Measurements from ENCODE around the gene SETD1B.

DNA sequence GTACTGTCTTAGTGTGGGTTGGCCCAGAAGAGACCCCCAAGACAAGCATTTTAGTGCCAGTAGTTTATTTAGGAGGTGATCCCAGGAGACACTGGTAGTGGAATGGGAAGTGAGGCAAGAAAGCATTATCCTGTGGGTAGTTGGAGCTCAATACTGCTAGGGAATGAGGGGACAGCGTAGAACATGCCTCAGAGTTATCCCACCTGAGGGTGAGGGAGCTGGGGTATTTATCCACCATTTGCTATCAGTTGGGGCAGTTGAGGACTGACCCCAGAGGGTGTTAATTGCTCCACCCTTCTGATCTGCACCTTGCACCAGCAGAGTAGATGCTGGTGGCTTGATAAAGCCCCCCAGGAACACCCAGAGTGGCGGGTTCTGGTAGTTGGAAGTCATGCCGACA is 48.2 kb upstream of the SETD1B start:
- TF ChIP-seq, protein P1, sequence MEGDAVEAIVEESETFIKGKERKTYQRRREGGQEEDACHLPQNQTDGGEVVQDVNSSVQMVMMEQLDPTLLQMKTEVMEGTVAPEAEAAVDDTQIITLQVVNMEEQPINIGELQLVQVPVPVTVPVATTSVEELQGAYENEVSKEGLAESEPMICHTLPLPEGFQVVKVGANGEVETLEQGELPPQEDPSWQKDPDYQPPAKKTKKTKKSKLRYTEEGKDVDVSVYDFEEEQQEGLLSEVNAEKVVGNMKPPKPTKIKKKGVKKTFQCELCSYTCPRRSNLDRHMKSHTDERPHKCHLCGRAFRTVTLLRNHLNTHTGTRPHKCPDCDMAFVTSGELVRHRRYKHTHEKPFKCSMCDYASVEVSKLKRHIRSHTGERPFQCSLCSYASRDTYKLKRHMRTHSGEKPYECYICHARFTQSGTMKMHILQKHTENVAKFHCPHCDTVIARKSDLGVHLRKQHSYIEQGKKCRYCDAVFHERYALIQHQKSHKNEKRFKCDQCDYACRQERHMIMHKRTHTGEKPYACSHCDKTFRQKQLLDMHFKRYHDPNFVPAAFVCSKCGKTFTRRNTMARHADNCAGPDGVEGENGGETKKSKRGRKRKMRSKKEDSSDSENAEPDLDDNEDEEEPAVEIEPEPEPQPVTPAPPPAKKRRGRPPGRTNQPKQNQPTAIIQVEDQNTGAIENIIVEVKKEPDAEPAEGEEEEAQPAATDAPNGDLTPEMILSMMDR (conservative IDR thresholded peaks at IDR 0.05; ENCODE audit: low read depth, low read length) = no peak
- TF ChIP-seq POLR2A (IDR thresholded peaks at IDR 0.05; ENCODE audit: low read depth, low read length) = no peak
- TF ChIP-seq SMC3 (IDR thresholded peaks at IDR 0.05; ENCODE audit: low read depth, low read length) = no peak
- TF ChIP-seq, protein P2, sequence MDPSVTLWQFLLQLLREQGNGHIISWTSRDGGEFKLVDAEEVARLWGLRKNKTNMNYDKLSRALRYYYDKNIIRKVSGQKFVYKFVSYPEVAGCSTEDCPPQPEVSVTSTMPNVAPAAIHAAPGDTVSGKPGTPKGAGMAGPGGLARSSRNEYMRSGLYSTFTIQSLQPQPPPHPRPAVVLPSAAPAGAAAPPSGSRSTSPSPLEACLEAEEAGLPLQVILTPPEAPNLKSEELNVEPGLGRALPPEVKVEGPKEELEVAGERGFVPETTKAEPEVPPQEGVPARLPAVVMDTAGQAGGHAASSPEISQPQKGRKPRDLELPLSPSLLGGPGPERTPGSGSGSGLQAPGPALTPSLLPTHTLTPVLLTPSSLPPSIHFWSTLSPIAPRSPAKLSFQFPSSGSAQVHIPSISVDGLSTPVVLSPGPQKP (IDR thresholded peaks at IDR 0.05; ENCODE audit: borderline replicate concordance, low read depth, low read length) = no peak
- TF ChIP-seq MXI1 (IDR thresholded peaks at IDR 0.05; ENCODE audit: borderline replicate concordance, low read depth, low read length) = no peak
- TF ChIP-seq CEBPB (IDR thresholded peaks at IDR 0.05; ENCODE audit: low read depth, low read length) = no peak
- TF ChIP-seq RFX5 (IDR thresholded peaks at IDR 0.05; ENCODE audit: low read depth, low read length) = no peak
- TF ChIP-seq, protein P3, sequence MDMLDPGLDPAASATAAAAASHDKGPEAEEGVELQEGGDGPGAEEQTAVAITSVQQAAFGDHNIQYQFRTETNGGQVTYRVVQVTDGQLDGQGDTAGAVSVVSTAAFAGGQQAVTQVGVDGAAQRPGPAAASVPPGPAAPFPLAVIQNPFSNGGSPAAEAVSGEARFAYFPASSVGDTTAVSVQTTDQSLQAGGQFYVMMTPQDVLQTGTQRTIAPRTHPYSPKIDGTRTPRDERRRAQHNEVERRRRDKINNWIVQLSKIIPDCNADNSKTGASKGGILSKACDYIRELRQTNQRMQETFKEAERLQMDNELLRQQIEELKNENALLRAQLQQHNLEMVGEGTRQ (IDR thresholded peaks at IDR 0.05; ENCODE audit: low read depth, low read length) = no peak
- no peak for TF ChIP-seq BHLHE40 (IDR thresholded peaks at IDR 0.05; ENCODE audit: low read depth, low read length)
- TF ChIP-seq RCOR1 (IDR thresholded peaks at IDR 0.05; ENCODE audit: insufficient replicate concordance, low read length) = no peak
- no peak for TF ChIP-seq CHD1 (IDR thresholded peaks at IDR 0.05; ENCODE audit: low read depth, low read length)
- no peak for TF ChIP-seq MAFK (IDR thresholded peaks at IDR 0.05; ENCODE audit: low read depth, low read length)

Measured in IMR-90 (cell line).